ENCODE data around the gene MPND.

The MPND gene

GRCh38 chr19:4371247-4372164, 28.1 kb downstream of the MPND start:
- Histone ChIP-seq H4K20me1 (ENCODE audit: insufficient read depth, low read length) (no peaks in the 10 kb centered on the region), H3K27ac (ENCODE audit: low read depth, low read length, poor library complexity, severe bottlenecking) (no peak overlapping the region)

GRCh38 chr19:4372165-4373012, 29.0 kb downstream of the MPND start:
- Histone ChIP-seq H3K4me2 (ENCODE audit: low read length) (no peak overlapping the region), H3K27me3 (ENCODE audit: insufficient read depth, low read length) (no peaks in the 10 kb centered on the region), H3K36me3 (ENCODE audit: insufficient read depth, low read length) (no peaks in the 10 kb centered on the region; the same call in 1 of the 2 replicates), H4K20me1 (ENCODE audit: insufficient read depth, low read length) (no peaks in the 10 kb centered on the region), H3K4me3 (ENCODE audit: low read depth, low read length, poor library complexity, severe bottlenecking) (no peak overlapping the region), H3F3A (ENCODE audit: insufficient read depth, low read length) (no peaks in the 10 kb centered on the region), H3K27ac (ENCODE audit: low read depth, low read length, poor library complexity, severe bottlenecking) (no peak overlapping the region), H3K4me1 (ENCODE audit: insufficient read depth, low read length, severe bottlenecking) (peaks cover 46% of the 10 kb centered on the region), H3K9me2 (ENCODE audit: low read depth, low read length) (no peaks in the 10 kb centered on the region), H2AFZ (ENCODE audit: low read length) (no peak overlapping the region), H3K9ac (ENCODE audit: low read length) (no peak overlapping the region), H3K79me2 (ENCODE audit: insufficient read depth, low read length) (no peaks in the 10 kb centered on the region), H3K9me3 (ENCODE audit: low read length) (no peaks in the 10 kb centered on the region)
- TF ChIP-seq EZH2 (IDR thresholded peaks at IDR 0.05; ENCODE audit: borderline replicate concordance, low read length) (no peak), CTCF (IDR thresholded peaks at IDR 0.05; ENCODE audit: low read length) (no peak)

More at GRCh38 chr19:4371247-4372164, 28.1 kb downstream of the MPND start:
- Histone ChIP-seq H3K36me3 (ENCODE audit: insufficient read depth, low read length) (no peaks in the 10 kb centered on the region; the same call in 1 of the 2 replicates), H3K9me3 (ENCODE audit: low read length) (no peaks in the 10 kb centered on the region), H3K4me1 (ENCODE audit: insufficient read depth, low read length, severe bottlenecking) (peaks cover 43% of the 10 kb centered on the region), H3K9ac (ENCODE audit: low read length) (no peak overlapping the region), H3K79me2 (ENCODE audit: insufficient read depth, low read length) (no peaks in the 10 kb centered on the region), H3K27me3 (ENCODE audit: insufficient read depth, low read length) (no peaks in the 10 kb centered on the region), H3K4me3 (ENCODE audit: low read depth, low read length, poor library complexity, severe bottlenecking) (no peak overlapping the region), H3F3A (ENCODE audit: insufficient read depth, low read length) (no peaks in the 10 kb centered on the region), H3K4me2 (ENCODE audit: low read length) (no peak overlapping the region), H2AFZ (ENCODE audit: low read length) (no peak overlapping the region), H3K9me2 (ENCODE audit: low read depth, low read length) (no peaks in the 10 kb centered on the region)
- TF ChIP-seq EZH2 (IDR thresholded peaks at IDR 0.05; ENCODE audit: borderline replicate concordance, low read length) (no peak), CTCF (IDR thresholded peaks at IDR 0.05; ENCODE audit: low read length) (no peak)

- no peak overlapping the region for H2AFZ ChIP-seq (ENCODE audit: low read length)
- no peaks in the 10 kb centered on the region for H3K27me3 ChIP-seq (ENCODE audit: insufficient read depth, low read length)
- H3K36me3 ChIP-seq (ENCODE audit: insufficient read depth, low read length), result peaks cover 4% of the 10 kb centered on the region; the same call in 1 of the 2 replicates
- H3K27ac ChIP-seq (ENCODE audit: low read depth, low read length, poor library complexity, severe bottlenecking), result no peak overlapping the region
- no peak overlapping the region for H3K4me2 ChIP-seq (ENCODE audit: low read length)
- H3K4me1 ChIP-seq (ENCODE audit: insufficient read depth, low read length, severe bottlenecking), result peaks cover 46% of the 10 kb centered on the region
- TF ChIP-seq CTCF (IDR thresholded peaks at IDR 0.05; ENCODE audit: low read length) (no peak), EZH2 (IDR thresholded peaks at IDR 0.05; ENCODE audit: borderline replicate concordance, low read length) (no peak)
- H3K9me2 ChIP-seq (ENCODE audit: low read depth, low read length), result no peaks in the 10 kb centered on the region
- no peak overlapping the region for H3K9ac ChIP-seq (ENCODE audit: low read length)
- H3K9me3 ChIP-seq (ENCODE audit: low read length), result no peaks in the 10 kb centered on the region
- H3F3A ChIP-seq (ENCODE audit: insufficient read depth, low read length), result no peaks in the 10 kb centered on the region
- no peak overlapping the region for H3K4me3 ChIP-seq (ENCODE audit: low read depth, low read length, poor library complexity, severe bottlenecking)
- no peaks in the 10 kb centered on the region for H3K79me2 ChIP-seq (ENCODE audit: insufficient read depth, low read length)
- H4K20me1 ChIP-seq (ENCODE audit: insufficient read depth, low read length), result no peaks in the 10 kb centered on the region
Observed at GRCh38 chr19:4373013-4373367, 29.6 kb downstream of the MPND start.

Measured in OCI-LY1 (cell line).